NT2/D1 (cell line): ENCODE data around the gene JARID2.

Experiments used
- SUZ12 ChIP-seq: IDR thresholded peaks from 2 replicates; pipeline ENCODE4 v1.6.1; 2011; ENCODE audit not compliant: insufficient read length, insufficient read depth; ENCODE audit errors: extremely low read depth
- YY1 ChIP-seq: IDR thresholded peaks from 2 replicates; pipeline ENCODE4 v1.6.1; 2011; ENCODE audit not compliant: insufficient read length, insufficient read depth
- ZNF274 ChIP-seq: IDR thresholded peaks from 2 replicates; pipeline ENCODE4 v1.6.1; 2011; ENCODE audit warnings: mild to moderate bottlenecking, low read depth, low read length

DNA sequence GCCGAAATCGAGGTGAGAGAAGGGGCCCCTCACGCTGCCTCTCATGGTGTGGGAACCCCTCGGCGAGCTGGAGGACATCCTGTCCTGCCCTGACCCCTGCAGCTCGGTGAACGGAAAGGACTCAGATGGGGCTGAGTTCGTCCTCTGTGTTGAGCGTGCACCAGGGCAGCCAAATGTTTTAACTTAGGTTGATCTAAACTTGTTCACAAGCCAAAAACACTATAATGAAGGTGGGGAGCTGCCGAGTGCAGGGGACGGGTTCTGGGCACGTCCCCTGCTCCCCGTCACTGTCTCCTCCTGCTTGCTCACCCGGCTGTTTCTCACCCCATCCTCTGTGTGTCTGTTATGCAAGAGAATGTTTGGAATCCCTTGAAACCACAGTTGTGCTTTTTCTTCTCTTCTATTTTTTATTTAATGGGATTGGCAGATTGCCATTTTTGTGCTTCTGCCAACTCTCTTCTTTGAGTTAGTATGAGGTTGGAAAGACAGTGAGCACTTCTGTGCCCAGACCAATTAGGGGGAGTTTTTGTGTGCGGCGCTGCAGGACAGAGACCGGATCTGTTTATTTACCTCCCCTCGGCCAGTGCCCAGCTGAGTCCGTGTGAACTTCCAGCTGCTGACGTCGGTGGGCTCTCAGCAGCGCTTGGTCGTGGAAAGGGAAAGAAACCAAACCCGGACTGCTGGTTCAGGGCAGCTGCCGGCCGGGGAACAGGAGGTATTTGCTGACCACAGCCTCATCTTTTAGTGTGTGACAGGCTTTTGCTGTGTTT lies 258.9 kb downstream of the JARID2 start:
- TF ChIP-seq ZNF274 = no peak
- no peak for TF ChIP-seq YY1
- no peak for TF ChIP-seq SUZ12
